Mesenchymal stem cell (in vitro differentiated cells and primary cell): Measurements from ENCODE around the gene PDZK1IP1.

Experiments used
- DNase-seq: peaks from one replicate; pipeline ENCODE4 v3.0.0-alpha.2; 2013
- H2AFZ ChIP-seq: one replicate; pipeline ENCODE4 v1.6.1; 2013; ENCODE audit warnings: low read depth, mild to moderate bottlenecking, control low read depth, inconsistent platforms, low read length, moderate library complexity
- H2AK5ac ChIP-seq: 2 replicates; pipeline ENCODE4 v1.6.1; 2013; ENCODE audit warnings: low read length, moderate library complexity, mild to moderate bottlenecking, inconsistent platforms; ENCODE audit not compliant: severe bottlenecking
- H2BK120ac ChIP-seq: one replicate; pipeline ENCODE4 v1.6.1; 2013; ENCODE audit warnings: low read depth, mild to moderate bottlenecking, inconsistent platforms, low read length, moderate library complexity
- H2BK12ac ChIP-seq, 2 experiments: one replicate each; pipeline ENCODE4 v1.6.1; 2013; ENCODE audit warnings: inconsistent platforms in 2 of 2, low read length in 2 of 2, mild to moderate bottlenecking in 2 of 2, moderate library complexity in 2 of 2, control low read depth in 1 of 2
- H2BK15ac ChIP-seq: one replicate; pipeline ENCODE4 v1.6.1; 2013; ENCODE audit warnings: mild to moderate bottlenecking, low read depth, inconsistent platforms; ENCODE audit not compliant: poor library complexity, severe bottlenecking
- H2BK5ac ChIP-seq: 2 replicates; pipeline ENCODE4 v1.6.1; 2013; ENCODE audit warnings: low read depth, mild to moderate bottlenecking, low read length, control low read depth, inconsistent platforms; ENCODE audit not compliant: poor library complexity, severe bottlenecking
- H3K14ac ChIP-seq, 2 experiments: one replicate each; pipeline ENCODE4 v1.6.1; 2013; ENCODE audit warnings: inconsistent platforms in 2 of 2, low read length in 2 of 2, control low read depth in 1 of 2, mild to moderate bottlenecking in 1 of 2, moderate library complexity in 1 of 2
- H3K18ac ChIP-seq, 2 experiments: one replicate each; pipeline ENCODE4 v1.6.1; 2013; ENCODE audit warnings: inconsistent platforms in 2 of 2, low read length in 2 of 2, control low read depth in 1 of 2, low read depth in 1 of 2, mild to moderate bottlenecking in 1 of 2
- H3K23ac ChIP-seq, 2 experiments: one replicate each; pipeline ENCODE4 v1.6.1; 2013; ENCODE audit warnings: inconsistent platforms in 2 of 2, low read length in 2 of 2, mild to moderate bottlenecking in 2 of 2, moderate library complexity in 2 of 2, control low read depth in 1 of 2
- H3K27ac ChIP-seq: 2 replicates; pipeline ENCODE4 v1.5.1; 2013; ENCODE audit warnings: mild to moderate bottlenecking, moderate library complexity, low read length, control low read depth, inconsistent platforms; ENCODE audit not compliant: poor library complexity, severe bottlenecking
- H3K27me3 ChIP-seq, 2 experiments: 2 replicates each; pipeline versions ENCODE4 v1.6.1 to v1.7.0; 2013; ENCODE audit warnings: low read length in 2 of 2, mild to moderate bottlenecking in 2 of 2, moderate library complexity in 2 of 2, control low read depth in 1 of 2, inconsistent platforms in 1 of 2; ENCODE audit not compliant: control insufficient read depth in 1 of 2, insufficient read depth in 1 of 2
- H3K36me3 ChIP-seq, 2 experiments: 2 replicates each; pipeline versions ENCODE4 v1.6.1 to v1.7.0; 2013; ENCODE audit warnings: low read length in 2 of 2, control low read depth in 1 of 2, inconsistent platforms in 1 of 2, low read depth in 1 of 2, mild to moderate bottlenecking in 1 of 2; ENCODE audit not compliant: insufficient read depth in 2 of 2, control insufficient read depth in 1 of 2
- H3K4ac ChIP-seq, 2 experiments: one replicate each; pipeline ENCODE4 v1.6.1; 2013; ENCODE audit warnings: inconsistent platforms in 2 of 2, low read length in 2 of 2, mild to moderate bottlenecking in 2 of 2, moderate library complexity in 2 of 2, control low read depth in 1 of 2, low read depth in 1 of 2
- H3K4me1 ChIP-seq: 2 replicates; pipeline ENCODE4 v1.6.1; 2013; ENCODE audit warnings: low read depth, low read length, control low read depth; ENCODE audit not compliant: control insufficient read depth, insufficient read depth
- H3K4me2 ChIP-seq: 2 replicates; pipeline ENCODE4 v1.6.1; 2013; ENCODE audit warnings: low read length, mild to moderate bottlenecking, inconsistent platforms; ENCODE audit not compliant: poor library complexity, severe bottlenecking
- H3K4me3 ChIP-seq, 2 experiments: 2 replicates each; pipeline versions ENCODE4 v1.5.1 to v1.7.0; 2013; ENCODE audit warnings: low read length in 2 of 2, mild to moderate bottlenecking in 2 of 2, control low read depth in 1 of 2, low read depth in 1 of 2; ENCODE audit not compliant: insufficient read depth in 1 of 2
- H3K79me1 ChIP-seq: replicated peaks from 2 replicates; pipeline ENCODE4 v1.6.1; 2013; ENCODE audit warnings: mild to moderate bottlenecking, control low read depth, low read length, inconsistent platforms; ENCODE audit not compliant: poor library complexity, severe bottlenecking
- H3K9ac ChIP-seq: 2 replicates; pipeline ENCODE4 v1.7.0; 2013; ENCODE audit warnings: mild to moderate bottlenecking, low read length, moderate library complexity
- H3K9me3 ChIP-seq: 2 replicates; pipeline ENCODE4 v1.7.0; 2013; ENCODE audit warnings: mild to moderate bottlenecking, low read length; ENCODE audit not compliant: control insufficient read depth
- H4K8ac ChIP-seq: one replicate; pipeline ENCODE4 v1.6.1; 2013; ENCODE audit warnings: inconsistent platforms, mild to moderate bottlenecking, low read length, moderate library complexity
- H4K91ac ChIP-seq: one replicate; pipeline ENCODE4 v1.6.1; 2013; ENCODE audit warnings: mild to moderate bottlenecking, low read length, inconsistent platforms
- WGBS: methylation state at CpG from one replicate; pipeline ENCODE4 v1.1.7; 2013; ENCODE audit warnings: mixed read lengths; 5-methylcytosine and 5-hydroxymethylcytosine counted together

PDZK1IP1 gene

GRCh38 chr1:47219590-47220220 is 29.9 kb upstream of the PDZK1IP1 start:
- Histone ChIP-seq H3K4me3 (no peak overlapping the region), H3K23ac (no peak overlapping the region), H2AK5ac (no peak overlapping the region), H3K79me1 (no peaks in the 10 kb centered on the region), H3K4ac (no peak overlapping the region), H3K14ac (no peak overlapping the region), H3K9ac (no peak overlapping the region), H2BK5ac (no peak overlapping the region), H4K91ac (no peak overlapping the region), H3K27ac (no peak overlapping the region), H3K36me3 (no peaks in the 10 kb centered on the region), H3K4me1 (peaks cover 4% of the 10 kb centered on the region), H4K8ac (no peak overlapping the region), H2BK120ac (no peak overlapping the region), H3K4me2 (no peak overlapping the region), H2BK15ac (no peak overlapping the region), H3K18ac (no peak overlapping the region), H2BK12ac (no peak overlapping the region), H3K9me3 (peaks cover 6% of the 10 kb centered on the region), H2AFZ (no peak overlapping the region), H3K27me3 (peaks cover 64 to 71% of the 10 kb centered on the region in 2 experiments)
- DNase-seq: no peak
- WGBS: 90% methylated on average over 22 of the region's 29 CpGs

GRCh38 chr1:47219001-47219400 is 29.2 kb upstream of the PDZK1IP1 start:
- no peak for DNase-seq
- WGBS: 56% methylated on average over 3 of the region's 4 CpGs
- Histone ChIP-seq H2BK5ac (no peak overlapping the region), H2BK120ac (no peak overlapping the region), H3K4me3 (no peak overlapping the region), H3K79me1 (no peaks in the 10 kb centered on the region), H3K4me1 (no peaks in the 10 kb centered on the region), H2AK5ac (no peak overlapping the region), H3K9me3 (peaks cover 3% of the 10 kb centered on the region), H2BK12ac (no peak overlapping the region), H3K4ac (no peak overlapping the region), H3K27me3 (peaks cover 57 to 71% of the 10 kb centered on the region in 2 experiments), H2AFZ (no peak overlapping the region), H2BK15ac (no peak overlapping the region), H3K4me2 (no peak overlapping the region), H3K14ac (no peak overlapping the region), H4K8ac (no peak overlapping the region), H3K18ac (no peak overlapping the region), H3K9ac (no peak overlapping the region), H3K23ac (no peak overlapping the region), H3K36me3 (no peaks in the 10 kb centered on the region), H3K27ac (no peak overlapping the region), H4K91ac (no peak overlapping the region)

- no peak overlapping the region for H2BK12ac ChIP-seq
- no peak overlapping the region for H3K4me2 ChIP-seq
- DNase-seq: no peak
- no peak overlapping the region for H2AFZ ChIP-seq
- peaks cover 3% of the 10 kb centered on the region for H3K9me3 ChIP-seq
- H3K18ac ChIP-seq: no peak overlapping the region
- H2BK120ac ChIP-seq: no peak overlapping the region
- no peak overlapping the region for H3K14ac ChIP-seq
- no peak overlapping the region for H3K23ac ChIP-seq
- H3K36me3 ChIP-seq: no peaks in the 10 kb centered on the region
- no peak overlapping the region for H3K4ac ChIP-seq
- no peak overlapping the region for H3K27ac ChIP-seq
- H2BK15ac ChIP-seq: no peak overlapping the region
- no peak overlapping the region for H2BK5ac ChIP-seq
- H3K27me3 ChIP-seq: peaks cover 32 to 55% of the 10 kb centered on the region in 2 experiments
- H3K4me1 ChIP-seq: peaks cover 12% of the 10 kb centered on the region
- H3K4me3 ChIP-seq: no peak overlapping the region
- H2AK5ac ChIP-seq: no peak overlapping the region
- H3K79me1 ChIP-seq: no peaks in the 10 kb centered on the region
- 93% methylated on average over 8 of the region's 12 CpGs for WGBS
- no peak overlapping the region for H4K8ac ChIP-seq
- no peak overlapping the region for H3K9ac ChIP-seq
- no peak overlapping the region for H4K91ac ChIP-seq
Measured at GRCh38 chr1:47216278-47217059, 26.6 kb upstream of the PDZK1IP1 start.

- Histone ChIP-seq H3K23ac (no peak overlapping the region), H3K27me3 (peaks cover 24 to 47% of the 10 kb centered on the region in 2 experiments), H3K36me3 (no peaks in the 10 kb centered on the region), H2AK5ac (no peak overlapping the region), H4K91ac (no peak overlapping the region), H2BK15ac (no peak overlapping the region), H3K18ac (no peak overlapping the region), H3K9ac (no peak overlapping the region), H2AFZ (no peak overlapping the region), H2BK5ac (no peak overlapping the region), H3K4ac (no peak overlapping the region), H3K14ac (no peak overlapping the region), H3K79me1 (no peaks in the 10 kb centered on the region), H3K4me2 (no peak overlapping the region), H2BK120ac (no peak overlapping the region), H3K9me3 (peaks cover 3% of the 10 kb centered on the region), H3K4me3 (no peak overlapping the region), H3K27ac (no peak overlapping the region), H3K4me1 (peaks cover 12% of the 10 kb centered on the region), H4K8ac (no peak overlapping the region), H2BK12ac (no peak overlapping the region)
- DNase-seq: no peak
- WGBS: 82% methylated on average over 4 of the region's 4 CpGs
Measured at GRCh38 chr1:47215713-47216112, 25.9 kb upstream of the PDZK1IP1 start.
